ENCODE results near the gene UTP18. TPM values are rescaled to one million over a fixed set of nuclear protein-coding genes. Genes with fewer than 3 reads are reported as not detected.
"Not testable (repeated sequence)": the region's sequence is repeated elsewhere in the genome, so short reads cannot be mapped to it uniquely, and the experiment has no call there.

Gene UTP18
- polyA plus RNA-seq, 1 donor (not counting 4 experiments of a cell fraction or from before 2014, with no cell fraction given): 42.7 TPM

DNA sequence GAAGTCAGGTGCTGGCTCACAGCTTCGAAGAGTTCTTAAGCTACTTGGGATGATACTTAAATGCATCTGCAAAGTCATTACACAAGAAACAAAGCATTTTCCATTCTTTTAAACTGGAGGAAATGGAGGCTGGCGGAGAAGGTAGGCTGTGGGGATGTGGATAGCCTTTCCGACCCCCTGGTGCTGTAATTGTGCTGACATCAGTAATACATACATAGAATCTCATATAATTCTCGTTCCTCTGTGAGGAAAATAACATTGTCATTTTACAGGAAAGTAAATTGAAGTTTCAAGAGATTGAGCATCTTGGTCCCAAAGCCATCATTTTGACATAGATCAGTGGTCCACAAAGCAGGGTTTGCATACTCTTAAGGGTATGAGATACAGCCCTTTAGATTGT lies 39.5 kb downstream of the UTP18 start:
- H3K9me1 ChIP-seq (ENCODE audit: control insufficient read depth, extremely low read depth, insufficient read depth, low read length): no peaks in the 10 kb centered on the region
- no peaks in the 10 kb centered on the region for H3K79me2 ChIP-seq (ENCODE audit: control insufficient read depth, insufficient read depth, low read length)
- no peaks in the 10 kb centered on the region for H3K9me3 ChIP-seq (ENCODE audit: control insufficient read depth, low read depth, low read length)
- H3K4me2 ChIP-seq (ENCODE audit: control insufficient read depth, extremely low read depth, insufficient read depth, low read depth, low read length): no peak overlapping the region
- DNase-seq (ENCODE audit: low read depth, low spot score) (no peak), FAIRE-seq (no peak)
- H3K36me3 ChIP-seq (ENCODE audit: control insufficient read depth in 2 of 2, extremely low read depth in 1 of 2, insufficient read depth in 2 of 2, low read length in 2 of 2): peaks cover 3% of the 10 kb centered on the region in 2 experiments
- no peak overlapping the region for H3K27ac ChIP-seq (ENCODE audit: control insufficient read depth, insufficient read depth, low read length)
- H3K4me1 ChIP-seq (ENCODE audit: control insufficient read depth, extremely low read depth, insufficient read depth, low read length): no peaks in the 10 kb centered on the region
- H3K27me3 ChIP-seq (ENCODE audit: control insufficient read depth, extremely low read depth, insufficient read depth, low read length): no peaks in the 10 kb centered on the region
- TF ChIP-seq EZH2 (IDR thresholded peaks at IDR 0.05; ENCODE audit: low read length): no peak
- TF ChIP-seq, protein P1, sequence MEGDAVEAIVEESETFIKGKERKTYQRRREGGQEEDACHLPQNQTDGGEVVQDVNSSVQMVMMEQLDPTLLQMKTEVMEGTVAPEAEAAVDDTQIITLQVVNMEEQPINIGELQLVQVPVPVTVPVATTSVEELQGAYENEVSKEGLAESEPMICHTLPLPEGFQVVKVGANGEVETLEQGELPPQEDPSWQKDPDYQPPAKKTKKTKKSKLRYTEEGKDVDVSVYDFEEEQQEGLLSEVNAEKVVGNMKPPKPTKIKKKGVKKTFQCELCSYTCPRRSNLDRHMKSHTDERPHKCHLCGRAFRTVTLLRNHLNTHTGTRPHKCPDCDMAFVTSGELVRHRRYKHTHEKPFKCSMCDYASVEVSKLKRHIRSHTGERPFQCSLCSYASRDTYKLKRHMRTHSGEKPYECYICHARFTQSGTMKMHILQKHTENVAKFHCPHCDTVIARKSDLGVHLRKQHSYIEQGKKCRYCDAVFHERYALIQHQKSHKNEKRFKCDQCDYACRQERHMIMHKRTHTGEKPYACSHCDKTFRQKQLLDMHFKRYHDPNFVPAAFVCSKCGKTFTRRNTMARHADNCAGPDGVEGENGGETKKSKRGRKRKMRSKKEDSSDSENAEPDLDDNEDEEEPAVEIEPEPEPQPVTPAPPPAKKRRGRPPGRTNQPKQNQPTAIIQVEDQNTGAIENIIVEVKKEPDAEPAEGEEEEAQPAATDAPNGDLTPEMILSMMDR (optimal IDR thresholded peaks at IDR 0.05 in 1 of 3, IDR thresholded peaks at IDR 0.05 in 1 of 3, conservative IDR thresholded peaks at IDR 0.05 in 1 of 3; ENCODE audit: extremely low read depth in 1 of 3, insufficient read depth in 2 of 3, low read length in 3 of 3): no peak
- H3K4me3 ChIP-seq (ENCODE audit: control insufficient read depth in 2 of 3, extremely low read depth in 1 of 3, insufficient read depth in 2 of 3, low read depth in 1 of 3, low read length in 3 of 3): no peak overlapping the region
- no peaks in the 10 kb centered on the region for H4K20me1 ChIP-seq (ENCODE audit: control insufficient read depth, extremely low read depth, insufficient read depth, low read length)
- dilution Hi-C loops (cut with MboI; ENCODE audit: extremely low pct_ligation_motif_present, low sequenced_read_pairs): no loop called here
- H3K9ac ChIP-seq (ENCODE audit: control insufficient read depth, extremely low read depth, insufficient read depth, low read length): no peak overlapping the region
- H2AFZ ChIP-seq (ENCODE audit: control insufficient read depth, low read length): no peak overlapping the region

DNA sequence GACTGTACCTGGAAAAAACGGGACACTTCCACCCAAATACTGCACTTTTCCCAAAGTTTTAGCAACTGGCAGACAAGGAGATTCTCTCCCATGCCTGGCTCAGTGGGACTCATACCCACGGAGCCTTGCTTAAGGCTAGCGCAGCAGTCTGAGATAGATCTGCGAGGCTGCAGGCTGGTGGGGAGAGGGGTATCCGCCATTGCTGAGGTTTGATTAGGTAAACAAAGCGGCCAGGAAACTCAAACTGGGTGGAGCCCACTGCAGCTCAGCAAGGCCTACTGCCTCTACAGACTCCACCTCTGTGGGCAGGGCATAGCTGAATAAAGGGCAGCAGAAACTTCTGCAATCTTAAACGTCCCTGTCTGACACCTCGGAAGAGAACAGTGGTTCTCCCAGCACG lies 44.8 kb downstream of the UTP18 start:
- H3K9me1 ChIP-seq (ENCODE audit: control insufficient read depth, extremely low read depth, insufficient read depth, low read length): no peaks in the 10 kb centered on the region
- H4K20me1 ChIP-seq (ENCODE audit: control insufficient read depth, extremely low read depth, insufficient read depth, low read length): no peaks in the 10 kb centered on the region
- no peaks in the 10 kb centered on the region for H3K9me3 ChIP-seq (ENCODE audit: control insufficient read depth, low read depth, low read length)
- no peaks in the 10 kb centered on the region for H3K36me3 ChIP-seq (ENCODE audit: control insufficient read depth in 2 of 2, extremely low read depth in 1 of 2, insufficient read depth in 2 of 2, low read length in 2 of 2)
- no peaks in the 10 kb centered on the region for H3K4me1 ChIP-seq (ENCODE audit: control insufficient read depth, extremely low read depth, insufficient read depth, low read length)
- TF ChIP-seq EZH2 (IDR thresholded peaks at IDR 0.05; ENCODE audit: low read length): no peak
- TF ChIP-seq, protein P1 (optimal IDR thresholded peaks at IDR 0.05 in 1 of 3, IDR thresholded peaks at IDR 0.05 in 1 of 3, conservative IDR thresholded peaks at IDR 0.05 in 1 of 3; ENCODE audit: extremely low read depth in 1 of 3, insufficient read depth in 2 of 3, low read length in 3 of 3): no peak
- H2AFZ ChIP-seq (ENCODE audit: control insufficient read depth, low read length): no peak overlapping the region
- H3K4me3 ChIP-seq (ENCODE audit: control insufficient read depth in 2 of 3, extremely low read depth in 1 of 3, insufficient read depth in 2 of 3, low read depth in 1 of 3, low read length in 3 of 3): no peak overlapping the region
- H3K27ac ChIP-seq (ENCODE audit: control insufficient read depth, insufficient read depth, low read length): no peak overlapping the region
- FAIRE-seq: no peak
- H3K4me2 ChIP-seq (ENCODE audit: control insufficient read depth, extremely low read depth, insufficient read depth, low read depth, low read length): no peak overlapping the region
- H3K79me2 ChIP-seq (ENCODE audit: control insufficient read depth, insufficient read depth, low read length): no peaks in the 10 kb centered on the region
- no peaks in the 10 kb centered on the region for H3K27me3 ChIP-seq (ENCODE audit: control insufficient read depth, extremely low read depth, insufficient read depth, low read length)
- dilution Hi-C loops (cut with MboI; ENCODE audit: extremely low pct_ligation_motif_present, low sequenced_read_pairs): no loop called here
- no peak overlapping the region for H3K9ac ChIP-seq (ENCODE audit: control insufficient read depth, extremely low read depth, insufficient read depth, low read length)
- no peak for DNase-seq (ENCODE audit: low read depth, low spot score)

DNA sequence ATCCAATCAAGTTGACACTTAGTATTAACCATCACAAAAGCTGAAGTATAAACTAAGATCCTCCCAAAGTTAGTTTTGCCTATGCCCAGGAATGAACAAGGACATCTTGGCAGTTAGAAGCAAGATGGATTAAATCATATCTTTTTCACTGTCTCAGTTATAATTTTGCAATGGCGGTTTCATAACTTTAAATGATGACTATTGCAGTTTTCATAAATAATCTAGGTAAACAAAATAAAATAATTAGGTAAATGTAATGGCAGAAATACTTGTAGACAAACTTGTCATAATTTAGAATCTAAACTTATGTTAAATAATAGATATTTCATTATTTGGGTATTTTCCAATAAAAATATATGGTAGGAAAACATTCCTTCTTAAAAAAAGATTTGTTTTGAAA lies 51.7 kb downstream of the UTP18 start:
- H2AFZ ChIP-seq (ENCODE audit: control insufficient read depth, low read length); H4K20me1 ChIP-seq (ENCODE audit: control insufficient read depth, extremely low read depth, insufficient read depth, low read length); dilution Hi-C loops (cut with MboI; ENCODE audit: extremely low pct_ligation_motif_present, low sequenced_read_pairs); H3K27ac ChIP-seq (ENCODE audit: control insufficient read depth, insufficient read depth, low read length); H3K9me1 ChIP-seq (ENCODE audit: control insufficient read depth, extremely low read depth, insufficient read depth, low read length); H3K9ac ChIP-seq (ENCODE audit: control insufficient read depth, extremely low read depth, insufficient read depth, low read length); H3K79me2 ChIP-seq (ENCODE audit: control insufficient read depth, insufficient read depth, low read length); H3K9me3 ChIP-seq (ENCODE audit: control insufficient read depth, low read depth, low read length); H3K4me1 ChIP-seq (ENCODE audit: control insufficient read depth, extremely low read depth, insufficient read depth, low read length); DNase-seq (ENCODE audit: low read depth, low spot score); H3K4me2 ChIP-seq (ENCODE audit: control insufficient read depth, extremely low read depth, insufficient read depth, low read depth, low read length); H3K27me3 ChIP-seq (ENCODE audit: control insufficient read depth, extremely low read depth, insufficient read depth, low read length); H3K4me3 ChIP-seq (ENCODE audit: control insufficient read depth in 2 of 3, extremely low read depth in 1 of 3, insufficient read depth in 2 of 3, low read depth in 1 of 3, low read length in 3 of 3); H3K36me3 ChIP-seq (ENCODE audit: control insufficient read depth in 2 of 2, extremely low read depth in 1 of 2, insufficient read depth in 2 of 2, low read length in 2 of 2); FAIRE-seq: not testable (repeated sequence)

All from keratinocyte (primary cell).